HEK293 (cell line): Measurements from ENCODE around the gene SMARCD1.

ENCODE experiments used
- CTCF ChIP-seq: fragments of 450-650 bp; formaldehyde crosslinking; IDR thresholded peaks from 2 replicates; pipeline ENCODE4 v1.5.1; 2016; ENCODE audit warnings: missing biosample characterization, missing genetic modification characterization
- GLI4 ChIP-seq: fragments of 450-650 bp; formaldehyde crosslinking; IDR thresholded peaks from 2 replicates; pipeline ENCODE4 v1.5.1; 2016; ENCODE audit warnings: missing biosample characterization, missing genetic modification characterization
- SETDB1 ChIP-seq: IDR thresholded peaks from one replicate; pipeline ENCODE4 v1.6.1; 2017; ENCODE audit warnings: mild to moderate bottlenecking, low read length, moderate library complexity, mixed read lengths; ENCODE audit not compliant: insufficient read length
- ZBTB20 ChIP-seq: fragments of 450-650 bp; formaldehyde crosslinking; IDR thresholded peaks from 2 replicates; pipeline ENCODE4 v1.5.1; 2016; ENCODE audit warnings: missing biosample characterization, missing genetic modification characterization
- ZNF121 ChIP-seq: fragments of 450-650 bp; formaldehyde crosslinking; IDR thresholded peaks from 2 replicates; pipeline ENCODE4 v1.5.1; 2016; ENCODE audit warnings: missing biosample characterization, missing genetic modification characterization
- ZNF221 ChIP-seq: fragments of 450-650 bp; formaldehyde crosslinking; IDR thresholded peaks from 2 replicates; pipeline ENCODE4 v1.5.1; 2017; ENCODE audit warnings: missing biosample characterization, missing genetic modification characterization, borderline replicate concordance
- ZNF302 ChIP-seq: fragments of 450-650 bp; formaldehyde crosslinking; IDR thresholded peaks from 2 replicates; pipeline ENCODE4 v1.5.1; 2016; ENCODE audit warnings: missing biosample characterization, missing genetic modification characterization, low read depth
- ZNF501 ChIP-seq: fragments of 450-650 bp; formaldehyde crosslinking; IDR thresholded peaks from 2 replicates; pipeline ENCODE4 v1.5.1; 2016; ENCODE audit warnings: missing biosample characterization, missing genetic modification characterization
- ZNF548 ChIP-seq: fragments of 450-650 bp; formaldehyde crosslinking; IDR thresholded peaks from 2 replicates; pipeline ENCODE4 v1.5.1; 2016; ENCODE audit warnings: missing biosample characterization, missing genetic modification characterization
- ZNF558 ChIP-seq: fragments of 450-650 bp; formaldehyde crosslinking; IDR thresholded peaks from 2 replicates; pipeline ENCODE4 v1.5.1; 2016; ENCODE audit warnings: missing biosample characterization, missing genetic modification characterization

- TF ChIP-seq CTCF (tag by site-specific recombination) (no peak), ZNF302 (tag by site-specific recombination) (no peak), ZNF221 (tag by site-specific recombination) (no peak), ZBTB20 (tag by site-specific recombination) (no peak), ZNF121 (tag by site-specific recombination) (no peak), SETDB1 (no peak), ZNF501 (tag by site-specific recombination) (no peak), ZNF558 (tag by site-specific recombination) (no peak), ZNF548 (tag by site-specific recombination) (no peak), GLI4 (no peak)
These were observed 24.0 kb upstream of the SMARCD1 start for GRCh38 chr12:50061171-50061570.
